HEK293 (cell line): ENCODE results near the gene TMEM171.

Source experiments
- CTCF ChIA-PET: fragments of 350-600 bp; formaldehyde crosslinking; extraction: SDS; loops from one replicate; lab custom pipeline; 2021; ENCODE audit warnings: antibody characterized with exemption; lab: Yijun Ruan, JAX
- POLR2A ChIA-PET: fragments of 300-600 bp; formaldehyde crosslinking; extraction: SDS; loops from one replicate; lab custom pipeline; 2020; ENCODE audit warnings: antibody characterized with exemption, inconsistent platforms; lab: Yijun Ruan, JAX
- H3K27ac ChIP-seq: fragments of 200-500 bp; sonication (Bioruptor generic); 2 replicates; pipeline ENCODE4 v1.5.1; 2014; ENCODE audit warnings: low read depth, low read length, control low read depth, inconsistent platforms; ENCODE audit errors: extremely low read depth
- H3K36me3 ChIP-seq, 2 experiments: fragments of 200-500 bp in 1 of 2; sonication (Bioruptor generic) in 1 of 2; 1 replicate in 1 of 2; 2 replicates in 1 of 2; pipeline ENCODE4 v1.5.1; 2014 to 2017; ENCODE audit warnings: inconsistent platforms in 2 of 2, low read length in 2 of 2; ENCODE audit not compliant: control insufficient read depth in 2 of 2, insufficient read depth in 1 of 2
- H3K4me1 ChIP-seq: fragments of 200-500 bp; sonication (Bioruptor generic); 2 replicates; pipeline ENCODE4 v1.5.1; 2014; ENCODE audit warnings: mild to moderate bottlenecking, low read length, inconsistent platforms; ENCODE audit not compliant: control insufficient read depth, insufficient read depth
- H3K4me3 ChIP-seq: 2 replicates; pipeline ENCODE4 v1.5.1; 2011; ENCODE audit warnings: low read depth, mild to moderate bottlenecking, control low read depth, low read length, moderate library complexity
- H3K9me3 ChIP-seq: fragments of 200-500 bp; sonication (Bioruptor generic); 2 replicates; pipeline ENCODE4 v1.5.1; 2014; ENCODE audit warnings: low read depth, low read length, inconsistent platforms; ENCODE audit not compliant: control insufficient read depth, insufficient read depth
- ATF2 ChIP-seq: fragments of 450-650 bp; formaldehyde crosslinking; IDR thresholded peaks from 2 replicates; pipeline ENCODE4 v1.5.1; 2016; ENCODE audit warnings: missing biosample characterization, missing genetic modification characterization, low read depth
- EGR2 ChIP-seq: fragments of 450-650 bp; formaldehyde crosslinking; IDR thresholded peaks from 2 replicates; pipeline ENCODE4 v1.5.1; 2016; ENCODE audit warnings: low read depth, missing biosample characterization, missing genetic modification characterization
- ELK4 ChIP-seq: IDR thresholded peaks from 2 replicates; pipeline ENCODE4 v1.6.1; 2011; ENCODE audit warnings: mild to moderate bottlenecking, low read depth, low read length, borderline replicate concordance
- IKZF3 ChIP-seq: fragments of 450-650 bp; IDR thresholded peaks from 2 replicates; pipeline ENCODE4 v1.5.0; 2018; ENCODE audit warnings: missing biosample characterization, mild to moderate bottlenecking, missing genetic modification characterization, moderate library complexity
- INSM2 ChIP-seq: fragments of 450-650 bp; formaldehyde crosslinking; IDR thresholded peaks from 2 replicates; pipeline ENCODE4 v1.5.1; 2016; ENCODE audit warnings: missing biosample characterization, missing genetic modification characterization
- KLF8 ChIP-seq: fragments of 450-650 bp; formaldehyde crosslinking; IDR thresholded peaks from 2 replicates; pipeline ENCODE4 v1.5.1; 2016; ENCODE audit warnings: missing biosample characterization, missing genetic modification characterization
- PATZ1 ChIP-seq: fragments of 450-650 bp; formaldehyde crosslinking; IDR thresholded peaks from 2 replicates; pipeline ENCODE4 v1.5.1; 2016; ENCODE audit warnings: missing biosample characterization, missing genetic modification characterization
- PRDM6 ChIP-seq: fragments of 450-650 bp; formaldehyde crosslinking; IDR thresholded peaks from 2 replicates; pipeline ENCODE4 v1.5.1; 2017; ENCODE audit warnings: missing biosample characterization, missing genetic modification characterization
- YY1 ChIP-seq: fragments of 450-650 bp; formaldehyde crosslinking; IDR thresholded peaks from 2 replicates; pipeline ENCODE4 v1.5.1; 2018; ENCODE audit warnings: missing biosample characterization, missing genetic modification characterization
- ZBTB44 ChIP-seq: fragments of 450-650 bp; IDR thresholded peaks from 2 replicates; pipeline ENCODE4 v1.5.1; 2018; ENCODE audit warnings: missing biosample characterization, mild to moderate bottlenecking, missing genetic modification characterization
- ZBTB8A ChIP-seq: fragments of 450-650 bp; formaldehyde crosslinking; IDR thresholded peaks from 2 replicates; pipeline ENCODE4 v1.5.1; 2016; ENCODE audit warnings: missing biosample characterization, missing genetic modification characterization
- ZNF138 ChIP-seq: fragments of 450-650 bp; formaldehyde crosslinking; IDR thresholded peaks from 2 replicates; pipeline ENCODE4 v1.5.1; 2016; ENCODE audit warnings: missing biosample characterization, missing genetic modification characterization, borderline replicate concordance
- ZNF16 ChIP-seq: fragments of 450-650 bp; formaldehyde crosslinking; IDR thresholded peaks from 2 replicates; pipeline ENCODE4 v1.5.1; 2016; ENCODE audit warnings: low read depth, missing biosample characterization, missing genetic modification characterization
- ZNF175 ChIP-seq: fragments of 450-650 bp; formaldehyde crosslinking; IDR thresholded peaks from 2 replicates; pipeline ENCODE4 v1.5.1; 2016; ENCODE audit warnings: missing biosample characterization, missing genetic modification characterization
- ZNF354C ChIP-seq: fragments of 450-650 bp; formaldehyde crosslinking; IDR thresholded peaks from 2 replicates; pipeline ENCODE4 v1.5.1; 2016; ENCODE audit warnings: missing biosample characterization, missing genetic modification characterization, low read depth, borderline replicate concordance
- ZNF518A ChIP-seq: fragments of 450-650 bp; formaldehyde crosslinking; conservative IDR thresholded peaks from 2 replicates; pipeline ENCODE4 v1.5.1; 2016; ENCODE audit warnings: low read depth, missing biosample characterization, missing genetic modification characterization
- ZNF521 ChIP-seq: fragments of 450-650 bp; formaldehyde crosslinking; IDR thresholded peaks from 2 replicates; pipeline ENCODE4 v1.5.1; 2017; ENCODE audit warnings: missing biosample characterization, mild to moderate bottlenecking, missing genetic modification characterization
- ZNF580 ChIP-seq: fragments of 450-650 bp; formaldehyde crosslinking; IDR thresholded peaks from 2 replicates; pipeline ENCODE4 v1.5.1; 2016; ENCODE audit warnings: missing biosample characterization, missing genetic modification characterization
- ZNF664 ChIP-seq: fragments of 450-650 bp; formaldehyde crosslinking; IDR thresholded peaks from 2 replicates; pipeline ENCODE4 v1.5.1; 2016; ENCODE audit warnings: missing biosample characterization, missing genetic modification characterization
- ZNF677 ChIP-seq: fragments of 450-650 bp; IDR thresholded peaks from 2 replicates; pipeline ENCODE4 v1.5.0; 2018; ENCODE audit warnings: missing biosample characterization, mild to moderate bottlenecking, missing genetic modification characterization, moderate library complexity
- ZNF777 ChIP-seq: fragments of 450-650 bp; formaldehyde crosslinking; IDR thresholded peaks from 2 replicates; pipeline ENCODE4 v1.5.1; 2017; ENCODE audit warnings: missing biosample characterization, missing genetic modification characterization, borderline replicate concordance
- ZNF791 ChIP-seq: fragments of 450-650 bp; formaldehyde crosslinking; IDR thresholded peaks from 2 replicates; pipeline ENCODE4 v1.5.1; 2016; ENCODE audit warnings: missing biosample characterization, missing genetic modification characterization
- ZSCAN23 ChIP-seq: fragments of 450-650 bp; formaldehyde crosslinking; IDR thresholded peaks from 2 replicates; pipeline ENCODE4 v1.5.1; 2016; ENCODE audit warnings: missing biosample characterization, missing genetic modification characterization

The TMEM171 gene

GRCh38 chr5:73103870-73104299 is 16.5 kb upstream of the TMEM171 start:
- CTCF ChIA-PET: no interaction called here
- no peak overlapping the region for H3K27ac ChIP-seq
- POLR2A ChIA-PET: no interaction called here
- TF ChIP-seq ZNF521 (tag by site-specific recombination): no peak
- TF ChIP-seq KLF8 (tag by site-specific recombination): no peak
- 0 out of 2 replicates have a peak, but pooled peaks have one; percentile 61 for TF ChIP-seq ATF2 (tag by site-specific recombination)
- no peak for TF ChIP-seq ZNF791 (tag by site-specific recombination)
- TF ChIP-seq EGR2 (tag by site-specific recombination): no peak
- TF ChIP-seq PATZ1 (tag by site-specific recombination): no peak
- TF ChIP-seq ZNF16 (tag by site-specific recombination): no peak
- no peak for TF ChIP-seq ZNF777 (tag by site-specific recombination)
- TF ChIP-seq ZNF580 (tag by site-specific recombination): no peak
- TF ChIP-seq IKZF3 (tag by site-specific recombination): no peak
- no peak for TF ChIP-seq ZNF354C
- no peak for TF ChIP-seq ZNF175 (tag by site-specific recombination)
- no peak for TF ChIP-seq ZBTB8A (tag by site-specific recombination)
- TF ChIP-seq ZBTB44 (tag by site-specific recombination): peak; percentile 53; the same call in 1 of the 2 replicates
- TF ChIP-seq YY1 (tag by site-specific recombination): 0 out of 2 replicates have a peak, but pooled peaks have one; percentile 8
- TF ChIP-seq ELK4: no peak
- TF ChIP-seq ZNF664 (tag by site-specific recombination): no peak
- TF ChIP-seq INSM2 (tag by site-specific recombination): no peak
- peak; percentile 54 for TF ChIP-seq PRDM6 (tag by site-specific recombination)
- TF ChIP-seq ZNF677 (tag by site-specific recombination): no peak
- no peak for TF ChIP-seq ZNF138 (tag by site-specific recombination)
- no peak for TF ChIP-seq ZSCAN23 (tag by site-specific recombination)
- TF ChIP-seq ZNF518A (tag by site-specific recombination): no peak

More at GRCh38 chr5:73103870-73104299, 16.5 kb upstream of the TMEM171 start:
- Histone ChIP-seq H3K9me3 (no peaks in the 10 kb centered on the region), H3K4me1 (0 out of 2 replicates have a peak, but pooled peaks cover 2% of the 10 kb centered on the region), H3K36me3 (no peaks in the 10 kb centered on the region), H3K4me3 (no peak overlapping the region)
